Measurements from ENCODE around the gene RNF213. TPM values are rescaled to one million over a fixed set of nuclear protein-coding genes. Genes with fewer than 3 reads are reported as not detected.
A peak's percentile ranks its signal among the peaks of the same experiment; 100 is the strongest.

The RNF213 gene
- total RNA-seq, 1 donor from 2014 or later = 120 TPM

DNA sequence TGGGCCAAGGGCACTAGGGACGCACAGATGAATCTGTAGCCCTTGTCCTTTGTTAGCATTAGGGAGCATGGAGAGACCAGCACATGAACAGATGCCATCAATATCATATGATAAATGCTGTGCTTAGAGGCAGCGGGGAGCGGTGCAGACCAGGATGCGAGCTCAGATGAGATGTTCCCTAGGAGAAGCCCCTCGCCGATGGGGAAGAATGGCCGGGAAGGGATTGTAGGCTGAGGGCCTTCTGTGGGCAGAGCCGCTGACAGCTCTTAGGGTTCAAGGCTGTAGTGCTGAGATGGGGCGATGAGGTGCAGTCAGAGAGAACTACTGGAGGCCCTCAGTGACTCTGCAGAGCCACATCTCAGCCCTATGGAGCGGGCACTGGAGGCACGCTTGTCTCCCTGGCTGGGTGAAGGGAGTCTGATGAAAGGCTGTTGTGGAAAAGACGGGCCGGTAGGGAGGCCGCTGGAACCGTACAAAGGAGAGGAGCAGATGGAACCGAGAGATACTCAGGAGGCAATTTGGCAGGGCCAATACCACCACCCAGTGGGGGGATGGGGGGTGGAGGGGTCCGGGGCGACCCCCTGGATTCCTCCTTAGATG is 88.0 kb downstream of the RNF213 start:
- Histone ChIP-seq H3K4me1 (ENCODE audit: insufficient read depth, low read length) (no peaks in the 10 kb centered on the region), H3K9ac (ENCODE audit: low read length) (no peak overlapping the region), H3K9me3 (ENCODE audit: insufficient read depth, low read depth, low read length) (no peaks in the 10 kb centered on the region), H3K27me3 (ENCODE audit: insufficient read depth, low read length) (no peaks in the 10 kb centered on the region), H3K36me3 (ENCODE audit: insufficient read depth, low read length) (peaks cover 42% of the 10 kb centered on the region), H3K27ac (ENCODE audit: low read depth, low read length) (no peak overlapping the region), H4K20me1 (ENCODE audit: insufficient read depth, low read length) (peaks cover 5% of the 10 kb centered on the region), H3K79me2 (ENCODE audit: insufficient read depth, low read length) (no peaks in the 10 kb centered on the region), H2AFZ (ENCODE audit: low read depth, low read length) (no peak overlapping the region), H3K4me2 (ENCODE audit: low read length) (no peak overlapping the region), H3K4me3 (ENCODE audit: insufficient read depth, low read depth, low read length) (no peak overlapping the region)
- Mint-ChIP-seq H3K27me3 (ENCODE audit: low read depth, unreplicated experiment) (no peaks in the 10 kb centered on the region), H3K36me3 (ENCODE audit: low read depth, unreplicated experiment) (peaks cover 64% of the 10 kb centered on the region), H3K4me3 (ENCODE audit: unreplicated experiment) (peak overlapping the region; percentile 54), H3K27ac (ENCODE audit: unreplicated experiment) (no peak overlapping the region), H3K9me3 (ENCODE audit: unreplicated experiment) (peaks cover 3% of the 10 kb centered on the region), H3K4me1 (ENCODE audit: low read depth, unreplicated experiment) (peaks cover 8% of the 10 kb centered on the region)
- no peak for DNase-seq (ENCODE audit: low read depth)
- FAIRE-seq = no peak
- TF ChIP-seq, protein P1, sequence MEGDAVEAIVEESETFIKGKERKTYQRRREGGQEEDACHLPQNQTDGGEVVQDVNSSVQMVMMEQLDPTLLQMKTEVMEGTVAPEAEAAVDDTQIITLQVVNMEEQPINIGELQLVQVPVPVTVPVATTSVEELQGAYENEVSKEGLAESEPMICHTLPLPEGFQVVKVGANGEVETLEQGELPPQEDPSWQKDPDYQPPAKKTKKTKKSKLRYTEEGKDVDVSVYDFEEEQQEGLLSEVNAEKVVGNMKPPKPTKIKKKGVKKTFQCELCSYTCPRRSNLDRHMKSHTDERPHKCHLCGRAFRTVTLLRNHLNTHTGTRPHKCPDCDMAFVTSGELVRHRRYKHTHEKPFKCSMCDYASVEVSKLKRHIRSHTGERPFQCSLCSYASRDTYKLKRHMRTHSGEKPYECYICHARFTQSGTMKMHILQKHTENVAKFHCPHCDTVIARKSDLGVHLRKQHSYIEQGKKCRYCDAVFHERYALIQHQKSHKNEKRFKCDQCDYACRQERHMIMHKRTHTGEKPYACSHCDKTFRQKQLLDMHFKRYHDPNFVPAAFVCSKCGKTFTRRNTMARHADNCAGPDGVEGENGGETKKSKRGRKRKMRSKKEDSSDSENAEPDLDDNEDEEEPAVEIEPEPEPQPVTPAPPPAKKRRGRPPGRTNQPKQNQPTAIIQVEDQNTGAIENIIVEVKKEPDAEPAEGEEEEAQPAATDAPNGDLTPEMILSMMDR (IDR thresholded peaks at IDR 0.05; ENCODE audit: insufficient read depth, low read depth, low read length) = no peak
- TF ChIP-seq EZH2 (IDR thresholded peaks at IDR 0.05; ENCODE audit: insufficient read depth, low read length) = no peak

DNA sequence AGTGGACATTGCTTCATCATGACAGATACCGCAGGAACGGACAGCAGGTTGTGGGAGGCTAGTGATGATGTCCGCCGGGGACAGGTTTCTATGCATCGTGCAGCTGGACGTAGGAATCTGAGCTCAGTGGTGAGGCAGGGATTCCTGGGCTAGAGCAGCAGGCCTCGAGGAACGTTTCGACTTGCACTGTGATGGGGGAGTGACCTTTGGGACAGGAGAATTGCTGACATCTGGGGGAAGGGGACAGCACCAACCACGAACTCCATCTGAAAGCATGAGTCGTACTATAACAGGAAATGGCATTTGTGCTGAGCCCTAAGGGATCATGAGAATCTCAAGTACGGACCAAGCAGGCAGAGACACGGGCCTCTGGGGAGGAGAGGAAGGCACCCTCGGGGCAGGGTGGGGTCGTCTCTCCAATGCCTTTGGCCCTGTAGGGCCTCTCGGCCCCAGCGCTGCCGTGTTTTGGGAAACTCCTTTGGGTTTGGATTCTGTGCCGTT is 88.5 kb downstream of the RNF213 start:
- H3K36me3 Mint-ChIP-seq (ENCODE audit: low read depth, unreplicated experiment) = peaks cover 59% of the 10 kb centered on the region

More for the DNA sequence above, 88.5 kb downstream of the RNF213 start:
- TF ChIP-seq, protein P1 (IDR thresholded peaks at IDR 0.05; ENCODE audit: insufficient read depth, low read depth, low read length) = no peak
- no peak for TF ChIP-seq EZH2 (IDR thresholded peaks at IDR 0.05; ENCODE audit: insufficient read depth, low read length)
- H3K9me3 Mint-ChIP-seq (ENCODE audit: unreplicated experiment) = peaks cover 3% of the 10 kb centered on the region
- no peak overlapping the region for H3K9ac ChIP-seq (ENCODE audit: low read length)
- no peaks in the 10 kb centered on the region for H3K27me3 Mint-ChIP-seq (ENCODE audit: low read depth, unreplicated experiment)
- peaks cover 5% of the 10 kb centered on the region for H4K20me1 ChIP-seq (ENCODE audit: insufficient read depth, low read length)
- H3K4me3 Mint-ChIP-seq (ENCODE audit: unreplicated experiment) = no peak overlapping the region
- FAIRE-seq (no peak), DNase-seq (ENCODE audit: low read depth) (no peak)
- H3K9me3 ChIP-seq (ENCODE audit: insufficient read depth, low read depth, low read length) = no peaks in the 10 kb centered on the region
- H3K4me1 Mint-ChIP-seq (ENCODE audit: low read depth, unreplicated experiment) = peaks cover 8% of the 10 kb centered on the region
- H3K4me2 ChIP-seq (ENCODE audit: low read length) = no peak overlapping the region
- peak overlapping the region; percentile 81 for H3K27ac Mint-ChIP-seq (ENCODE audit: unreplicated experiment)
- H3K79me2 ChIP-seq (ENCODE audit: insufficient read depth, low read length) = no peaks in the 10 kb centered on the region
- peaks cover 39% of the 10 kb centered on the region for H3K36me3 ChIP-seq (ENCODE audit: insufficient read depth, low read length)
- no peak overlapping the region for H3K27ac ChIP-seq (ENCODE audit: low read depth, low read length)
- H3K4me3 ChIP-seq (ENCODE audit: insufficient read depth, low read depth, low read length) = no peak overlapping the region
- H3K27me3 ChIP-seq (ENCODE audit: insufficient read depth, low read length) = no peaks in the 10 kb centered on the region
- no peaks in the 10 kb centered on the region for H3K4me1 ChIP-seq (ENCODE audit: insufficient read depth, low read length)
- H2AFZ ChIP-seq (ENCODE audit: low read depth, low read length) = no peak overlapping the region
